Measurements from ENCODE around the gene SIGLECL1.

SIGLECL1 gene

GRCh38 chr19:51252306-51253079 is 1.6 kb downstream of the SIGLECL1 start:
- no peak for DNase-seq (ENCODE audit: low read depth in 2 of 2, low spot score in 1 of 2)

- DNase-seq (ENCODE audit: low read depth in 2 of 2, low spot score in 1 of 2), result no peak
Observed at GRCh38 chr19:51253088-51253806, 2.4 kb downstream of the SIGLECL1 start.

GRCh38 chr19:51256155-51256625 is 5.3 kb downstream of the SIGLECL1 start:
- DNase-seq (ENCODE audit: low read depth in 2 of 2, low spot score in 1 of 2), result no peak

GRCh38 chr19:51257471-51257870 is 6.6 kb downstream of the SIGLECL1 start:
- DNase-seq (ENCODE audit: low read depth in 2 of 2, low spot score in 1 of 2), result no peak

- DNase-seq (ENCODE audit: low read depth in 2 of 2, low spot score in 1 of 2), result no peak
Observed at GRCh38 chr19:51258165-51259160, 7.6 kb downstream of the SIGLECL1 start.

- no peak for DNase-seq (ENCODE audit: low read depth in 2 of 2, low spot score in 1 of 2)
Observed at GRCh38 chr19:51259348-51260245, 8.7 kb downstream of the SIGLECL1 start.

- no peak for DNase-seq (ENCODE audit: low read depth in 2 of 2, low spot score in 1 of 2)
Observed at GRCh38 chr19:51263808-51264207, 12.9 kb downstream of the SIGLECL1 start.

GRCh38 chr19:51271067-51271466 is 20.2 kb downstream of the SIGLECL1 start:
- DNase-seq (ENCODE audit: low read depth in 2 of 2, low spot score in 1 of 2), result no peak

GRCh38 chr19:51272183-51272810 is 21.4 kb downstream of the SIGLECL1 start:
- DNase-seq (ENCODE audit: low read depth in 2 of 2, low spot score in 1 of 2), result no peak

- no peak for DNase-seq (ENCODE audit: low read depth in 2 of 2, low spot score in 1 of 2)
Observed at GRCh38 chr19:51274049-51274770, 23.3 kb downstream of the SIGLECL1 start.

GRCh38 chr19:51277112-51277511 is 26.2 kb downstream of the SIGLECL1 start:
- DNase-seq (ENCODE audit: low read depth in 2 of 2, low spot score in 1 of 2), result no peak

GRCh38 chr19:51282335-51282734 is 31.5 kb downstream of the SIGLECL1 start:
- DNase-seq (ENCODE audit: low read depth in 2 of 2, low spot score in 1 of 2), result no peak

- DNase-seq (ENCODE audit: low read depth in 2 of 2, low spot score in 1 of 2), result no peak
Observed at GRCh38 chr19:51285682-51286081, 34.8 kb downstream of the SIGLECL1 start.

GRCh38 chr19:51289635-51290034 is 38.8 kb downstream of the SIGLECL1 start:
- no peak for DNase-seq (ENCODE audit: low read depth in 2 of 2, low spot score in 1 of 2)

GRCh38 chr19:51292971-51293370 is 42.1 kb downstream of the SIGLECL1 start:
- no peak for DNase-seq (ENCODE audit: low read depth in 2 of 2, low spot score in 1 of 2)

- DNase-seq (ENCODE audit: low read depth in 2 of 2, low spot score in 1 of 2), result no peak
Observed at GRCh38 chr19:51293571-51294210, 42.8 kb downstream of the SIGLECL1 start.

GRCh38 chr19:51294211-51294976 is 43.5 kb downstream of the SIGLECL1 start:
- DNase-seq (ENCODE audit: low read depth in 2 of 2, low spot score in 1 of 2), result no peak

- no peak for DNase-seq (ENCODE audit: low read depth in 2 of 2, low spot score in 1 of 2)
Observed at GRCh38 chr19:51294977-51295375, 44.1 kb downstream of the SIGLECL1 start.
